NCI-H510A (cell line): Measurements from ENCODE around the gene MYO9A.

Experiments used
- DNase-seq: peaks from one replicate; lab custom pipeline; 2025; lab: John Stamatoyannopoulos, UW

Gene MYO9A

GRCh38 chr15:71957026-71957425 is 160.9 kb downstream of the MYO9A start:
- DNase-seq, result no peak

GRCh38 chr15:71951134-71951533 is 166.8 kb downstream of the MYO9A start:
- DNase-seq, result no peak

GRCh38 chr15:71945012-71945411 is 172.9 kb downstream of the MYO9A start:
- no peak for DNase-seq

GRCh38 chr15:71943806-71944205 is 174.1 kb downstream of the MYO9A start:
- DNase-seq, result no peak

- no peak for DNase-seq
Measured at GRCh38 chr15:71939981-71940588, 177.9 kb downstream of the MYO9A start.

- DNase-seq, result no peak
Measured at GRCh38 chr15:71937650-71938311, 180.2 kb downstream of the MYO9A start.

GRCh38 chr15:71934446-71934845 is 183.5 kb downstream of the MYO9A start:
- DNase-seq, result no peak

- no peak for DNase-seq
Measured at GRCh38 chr15:71932689-71933088, 185.3 kb downstream of the MYO9A start.

- DNase-seq, result no peak
Measured at GRCh38 chr15:71931261-71931660, 186.7 kb downstream of the MYO9A start.

- DNase-seq, result no peak
Measured at GRCh38 chr15:71925145-71925544, 192.8 kb downstream of the MYO9A start.

- no peak for DNase-seq
Measured at GRCh38 chr15:71921191-71921590, 196.8 kb downstream of the MYO9A start.

GRCh38 chr15:71920573-71920972 is 197.4 kb downstream of the MYO9A start:
- no peak for DNase-seq

- no peak for DNase-seq
Measured at GRCh38 chr15:71916834-71917233, 201.1 kb downstream of the MYO9A start.

GRCh38 chr15:71914092-71914491 is 203.9 kb downstream of the MYO9A start:
- DNase-seq, result no peak

GRCh38 chr15:71899674-71900073 is 218.3 kb downstream of the MYO9A start:
- DNase-seq, result no peak

GRCh38 chr15:71893691-71894090 is 224.3 kb downstream of the MYO9A start:
- DNase-seq, result no peak

GRCh38 chr15:71892335-71892734 is 225.6 kb downstream of the MYO9A start:
- no peak for DNase-seq

- DNase-seq, result no peak
Measured at GRCh38 chr15:71891026-71891425, 226.9 kb downstream of the MYO9A start.

- DNase-seq, result no peak
Measured at GRCh38 chr15:71889947-71890346, 228.0 kb downstream of the MYO9A start.

- DNase-seq, result no peak
Measured at GRCh38 chr15:71889385-71889784, 228.6 kb downstream of the MYO9A start.

- DNase-seq, result no peak
Measured at GRCh38 chr15:71888797-71889196, 229.2 kb downstream of the MYO9A start.

GRCh38 chr15:71885390-71885789 is 232.6 kb downstream of the MYO9A start:
- no peak for DNase-seq

GRCh38 chr15:71883447-71883846 is 234.5 kb downstream of the MYO9A start:
- DNase-seq, result no peak

- no peak for DNase-seq
Measured at GRCh38 chr15:71880276-71880675, 237.7 kb downstream of the MYO9A start.
